HG03135 (cell line): ENCODE results near the gene PRLR.

Source experiments
- ATAC-seq: cut with Tn5 transposase; IDR thresholded peaks from one replicate; pipeline ENCODE4 v1.9.1; 2021; ENCODE audit warnings: mild to moderate bottlenecking, moderate library complexity; ENCODE audit not compliant: unreplicated experiment

Gene PRLR

GRCh38 chr5:35162848-35163709 is 67.2 kb downstream of the PRLR start:
- no peak for ATAC-seq

- ATAC-seq, result no peak
Measured at GRCh38 chr5:35161652-35162273, 68.5 kb downstream of the PRLR start.

- no peak for ATAC-seq
Measured at GRCh38 chr5:35160486-35161116, 69.7 kb downstream of the PRLR start.

GRCh38 chr5:35159370-35159742 is 70.9 kb downstream of the PRLR start:
- ATAC-seq, result no peak

- ATAC-seq, result no peak
Measured at GRCh38 chr5:35158622-35159369, 71.5 kb downstream of the PRLR start.

GRCh38 chr5:35158204-35158603 is 72.1 kb downstream of the PRLR start:
- no peak for ATAC-seq

- ATAC-seq, result no peak
Measured at GRCh38 chr5:35153375-35153932, 76.8 kb downstream of the PRLR start.

- ATAC-seq, result no peak
Measured at GRCh38 chr5:35152733-35153132, 77.6 kb downstream of the PRLR start.

GRCh38 chr5:35151146-35151920 is 79.0 kb downstream of the PRLR start:
- ATAC-seq, result no peak

- no peak for ATAC-seq
Measured at GRCh38 chr5:35149041-35149440, 81.2 kb downstream of the PRLR start.

- ATAC-seq, result no peak
Measured at GRCh38 chr5:35146406-35146805, 83.9 kb downstream of the PRLR start.

- ATAC-seq, result no peak
Measured at GRCh38 chr5:35145691-35146317, 84.5 kb downstream of the PRLR start.

- ATAC-seq, result no peak
Measured at GRCh38 chr5:35145012-35145411, 85.3 kb downstream of the PRLR start.

- no peak for ATAC-seq
Measured at GRCh38 chr5:35143841-35144240, 86.4 kb downstream of the PRLR start.

GRCh38 chr5:35141739-35142138 is 88.5 kb downstream of the PRLR start:
- ATAC-seq, result no peak

- ATAC-seq, result no peak
Measured at GRCh38 chr5:35138232-35138631, 92.1 kb downstream of the PRLR start.

GRCh38 chr5:35136386-35136785 is 93.9 kb downstream of the PRLR start:
- ATAC-seq, result no peak

- ATAC-seq, result no peak
Measured at GRCh38 chr5:35135239-35135700, 95.0 kb downstream of the PRLR start.

GRCh38 chr5:35134278-35135030 is 95.8 kb downstream of the PRLR start:
- ATAC-seq, result no peak
